ENCODE measurements around the gene DIABLO.

Gene DIABLO

GRCh38 chr12:122187466-122187865, 38.4 kb downstream of the DIABLO start:
- H3K4me3 ChIP-seq (ENCODE audit: low read depth, low read length), result no peak overlapping the region
- DNase-seq (ENCODE audit: low read depth), result no peak
- TF ChIP-seq MYC (IDR thresholded peaks at IDR 0.05; ENCODE audit: low read depth, low read length) (no peak), CTCF (IDR thresholded peaks at IDR 0.05; ENCODE audit: low read depth, low read length) (no peak), POLR2A (IDR thresholded peaks at IDR 0.05; ENCODE audit: extremely low read depth, insufficient read length) (no peak), MAX (IDR thresholded peaks at IDR 0.05; ENCODE audit: low read depth, low read length) (no peak)

- no peak for DNase-seq (ENCODE audit: low read depth)
- no peak for TF ChIP-seq POLR2A (IDR thresholded peaks at IDR 0.05; ENCODE audit: extremely low read depth, insufficient read length)
- no peak for TF ChIP-seq MYC (IDR thresholded peaks at IDR 0.05; ENCODE audit: low read depth, low read length)
- no peak for TF ChIP-seq CTCF (IDR thresholded peaks at IDR 0.05; ENCODE audit: low read depth, low read length)
- TF ChIP-seq MAX (IDR thresholded peaks at IDR 0.05; ENCODE audit: low read depth, low read length), result no peak
- no peak overlapping the region for H3K4me3 ChIP-seq (ENCODE audit: low read depth, low read length)
Observed at GRCh38 chr12:122185494-122186082, 40.3 kb downstream of the DIABLO start.

- no peak for TF ChIP-seq CTCF (IDR thresholded peaks at IDR 0.05; ENCODE audit: low read depth, low read length)
- no peak for TF ChIP-seq POLR2A (IDR thresholded peaks at IDR 0.05; ENCODE audit: extremely low read depth, insufficient read length)
- no peak for TF ChIP-seq MAX (IDR thresholded peaks at IDR 0.05; ENCODE audit: low read depth, low read length)
- TF ChIP-seq MYC (IDR thresholded peaks at IDR 0.05; ENCODE audit: low read depth, low read length), result no peak
- DNase-seq (ENCODE audit: low read depth), result no peak
- no peak overlapping the region for H3K4me3 ChIP-seq (ENCODE audit: low read depth, low read length)
Observed at GRCh38 chr12:122185079-122185478, 40.8 kb downstream of the DIABLO start.

- DNase-seq (ENCODE audit: low read depth), result peak; percentile 92
- peak; percentile 83 for TF ChIP-seq MYC (IDR thresholded peaks at IDR 0.05; ENCODE audit: low read depth, low read length)
- peak; percentile 95 for TF ChIP-seq MAX (IDR thresholded peaks at IDR 0.05; ENCODE audit: low read depth, low read length)
- no peak for TF ChIP-seq CTCF (IDR thresholded peaks at IDR 0.05; ENCODE audit: low read depth, low read length)
- peak; percentile 36 for TF ChIP-seq POLR2A (IDR thresholded peaks at IDR 0.05; ENCODE audit: extremely low read depth, insufficient read length)
Observed at GRCh38 chr12:122184517-122184916, 41.3 kb downstream of the DIABLO start.

GRCh38 chr12:122183588-122183940, 42.3 kb downstream of the DIABLO start:
- no peak for DNase-seq (ENCODE audit: low read depth)
- no peak overlapping the region for H3K4me3 ChIP-seq (ENCODE audit: low read depth, low read length)
- TF ChIP-seq POLR2A (IDR thresholded peaks at IDR 0.05; ENCODE audit: extremely low read depth, insufficient read length), result no peak
- TF ChIP-seq MYC (IDR thresholded peaks at IDR 0.05; ENCODE audit: low read depth, low read length), result no peak
- no peak for TF ChIP-seq CTCF (IDR thresholded peaks at IDR 0.05; ENCODE audit: low read depth, low read length)
- no peak for TF ChIP-seq MAX (IDR thresholded peaks at IDR 0.05; ENCODE audit: low read depth, low read length)

More at GRCh38 chr12:122184517-122184916, 41.3 kb downstream of the DIABLO start:
- H3K4me3 ChIP-seq (ENCODE audit: low read depth, low read length), result no peak overlapping the region

Data from NB4 (cell line).